ENCODE data around the gene ACADL.

Gene ACADL

GRCh38 chr2:210199186-210199765 is 26.0 kb downstream of the ACADL start:
- no peak overlapping the region for H3K4me3 ChIP-seq (ENCODE audit: low read depth, low read length)
- in situ Hi-C loops (cut with HindIII; ENCODE audit: low sequenced_read_pairs): loop anchor here (25.0 kb wide), 1 partner anchor 237 kb away; no protein-coding TSS in a partner anchor
- TF ChIP-seq CTCF (IDR thresholded peaks at IDR 0.05; ENCODE audit: low read depth, low read length, missing control alignments): peak; percentile 44
- peak; percentile 15 for DNase-seq (ENCODE audit: low read depth)

DNA sequence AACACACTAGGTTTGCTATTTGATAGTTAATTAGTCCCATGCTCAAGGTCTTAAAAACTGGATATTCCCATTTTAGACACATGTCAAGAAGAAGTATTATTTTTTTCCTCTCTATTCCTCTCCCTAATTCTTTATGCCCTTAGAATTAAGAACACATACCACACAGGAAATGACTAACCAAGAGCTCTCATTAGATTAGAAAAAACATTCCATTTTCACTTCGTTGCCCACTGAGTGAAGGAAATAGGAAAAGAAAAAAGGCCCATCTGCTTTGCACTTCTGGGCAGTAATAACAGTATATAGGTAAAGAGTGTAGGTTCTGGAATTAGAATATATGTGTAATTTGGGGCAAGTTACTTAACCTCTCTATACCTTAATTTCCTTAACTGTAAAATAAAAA is 26.9 kb downstream of the ACADL start:
- TF ChIP-seq CTCF (IDR thresholded peaks at IDR 0.05; ENCODE audit: low read depth, low read length, missing control alignments): no peak
- DNase-seq (ENCODE audit: low read depth): peak; percentile 19
- in situ Hi-C loops (cut with HindIII; ENCODE audit: low sequenced_read_pairs): loop anchor here (25.0 kb wide), 1 partner anchor 236 kb away; no protein-coding TSS in a partner anchor
- no peak overlapping the region for H3K4me3 ChIP-seq (ENCODE audit: low read depth, low read length)

- H3K4me3 ChIP-seq (ENCODE audit: low read depth, low read length): no peak overlapping the region
- DNase-seq (ENCODE audit: low read depth): no peak
- no peak for TF ChIP-seq CTCF (IDR thresholded peaks at IDR 0.05; ENCODE audit: low read depth, low read length, missing control alignments)
- in situ Hi-C loops (cut with HindIII; ENCODE audit: low sequenced_read_pairs): loop anchor here (25.0 kb wide), 1 partner anchor 235 kb away; no protein-coding TSS in a partner anchor
Measured at GRCh38 chr2:210197720-210198119, 27.5 kb downstream of the ACADL start.

DNA sequence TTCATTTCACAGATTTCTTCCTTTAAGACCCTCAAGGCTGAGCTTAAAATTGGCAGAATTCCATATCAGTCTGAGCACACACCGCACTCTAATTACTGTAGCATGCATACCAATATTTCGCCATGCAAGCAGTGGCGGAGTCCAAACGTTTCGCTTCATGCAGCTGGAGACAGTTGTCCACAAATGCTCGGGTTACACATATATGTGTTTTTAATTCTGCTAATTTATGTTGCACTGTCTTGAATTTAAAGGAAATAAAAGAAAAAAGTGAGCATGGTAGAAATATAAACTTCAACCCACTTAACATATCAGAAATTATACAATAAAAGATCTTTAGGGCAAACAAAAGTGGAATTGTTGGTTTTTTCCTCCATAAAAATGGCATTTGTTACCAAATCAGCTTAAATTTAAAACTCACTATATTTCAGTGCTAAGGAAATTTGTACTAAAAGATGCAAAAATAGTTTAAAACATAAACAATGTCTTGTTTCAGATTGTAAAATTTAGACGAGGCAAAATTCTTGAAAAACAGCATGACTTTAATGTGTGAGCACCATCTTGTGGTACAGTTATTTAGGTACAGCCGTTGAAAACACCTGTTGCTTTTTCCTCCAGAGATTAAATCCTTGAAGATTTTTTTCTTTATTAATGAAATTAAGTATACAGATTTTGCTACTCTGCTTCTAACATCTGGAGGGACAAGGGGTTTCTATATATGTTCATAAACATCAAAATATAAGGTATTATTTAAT is 30.0 kb downstream of the ACADL start:
- peak; percentile 41 for TF ChIP-seq CTCF (IDR thresholded peaks at IDR 0.05; ENCODE audit: low read depth, low read length, missing control alignments)
- H3K4me3 ChIP-seq (ENCODE audit: low read depth, low read length): peak overlapping the region; percentile 6
- in situ Hi-C loops (cut with HindIII; ENCODE audit: low sequenced_read_pairs): loop anchor here (25.0 kb wide), 1 partner anchor 233 kb away; no protein-coding TSS in a partner anchor
- DNase-seq (ENCODE audit: low read depth): peak; percentile 41

DNA sequence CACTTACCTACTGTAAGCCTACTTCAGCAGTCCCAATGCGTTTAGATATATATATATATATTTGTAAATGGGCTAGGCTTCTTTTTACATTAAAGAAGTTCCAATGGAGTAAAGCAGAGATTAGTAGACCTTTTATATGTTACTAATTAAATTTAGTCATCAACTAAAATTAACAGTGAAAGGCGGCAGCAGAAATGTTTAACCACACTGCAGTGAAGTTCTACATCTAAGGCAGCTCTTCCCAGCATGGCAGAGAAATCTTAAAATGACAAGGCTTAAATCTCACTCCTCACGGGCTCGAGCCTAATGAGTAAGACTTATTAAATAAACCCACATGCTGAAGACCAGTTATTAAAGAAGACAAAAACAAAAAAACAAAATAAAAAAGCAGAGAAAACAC is 34.9 kb downstream of the ACADL start:
- no peak overlapping the region for H3K4me3 ChIP-seq (ENCODE audit: low read depth, low read length)
- TF ChIP-seq CTCF (IDR thresholded peaks at IDR 0.05; ENCODE audit: low read depth, low read length, missing control alignments): no peak
- no peak for DNase-seq (ENCODE audit: low read depth)
- in situ Hi-C loops (cut with HindIII; ENCODE audit: low sequenced_read_pairs): loop anchor here (25.0 kb wide), 1 partner anchor 228 kb away; no protein-coding TSS in a partner anchor

DNA sequence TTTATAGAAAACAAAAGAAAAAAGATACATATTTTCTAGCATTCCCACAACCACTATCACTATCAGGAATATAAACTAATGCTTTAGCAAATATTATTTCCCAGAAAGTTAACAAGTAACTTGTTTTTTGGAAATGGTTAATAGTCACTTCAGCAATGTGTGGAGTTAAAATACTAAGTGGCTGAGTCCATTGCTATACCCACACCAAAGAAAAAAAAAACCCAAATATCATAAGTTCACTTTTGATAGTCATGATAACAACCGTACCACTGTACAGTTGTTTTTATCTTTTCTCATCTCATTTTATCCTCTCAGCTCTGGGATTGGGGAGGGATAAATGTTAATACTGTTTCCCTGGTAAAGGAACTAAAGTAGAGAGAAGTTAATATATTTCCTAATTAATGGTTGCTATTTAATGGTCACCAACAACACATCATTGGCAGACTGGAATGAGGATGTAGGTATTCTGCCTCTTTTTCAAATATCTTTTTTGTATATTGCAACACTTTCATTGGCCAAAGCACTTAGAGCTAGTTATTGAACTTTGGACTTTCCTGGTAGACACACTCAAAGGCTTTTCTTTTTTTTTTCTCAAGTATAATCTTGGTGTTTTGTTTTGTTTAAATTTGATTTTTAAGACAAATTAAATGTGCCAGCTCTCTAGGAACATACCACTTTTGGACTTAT is 35.7 kb downstream of the ACADL start:
- H3K4me3 ChIP-seq (ENCODE audit: low read depth, low read length): no peak overlapping the region
- in situ Hi-C loops (cut with HindIII; ENCODE audit: low sequenced_read_pairs): loop anchor here (25.0 kb wide), 1 partner anchor 227 kb away; no protein-coding TSS in a partner anchor
- TF ChIP-seq CTCF (IDR thresholded peaks at IDR 0.05; ENCODE audit: low read depth, low read length, missing control alignments): no peak
- DNase-seq (ENCODE audit: low read depth): no peak

Data from astrocyte of the cerebellum (primary cell).